GM12865 (cell line): Measurements from ENCODE around the gene C20orf204.

Source experiments
- DNase-seq: peaks from one replicate; pipeline ENCODE4 v3.0.0; 2010; ENCODE audit warnings: low read depth
- H3K4me3 ChIP-seq: 2 replicates; pipeline ENCODE4 v1.5.1; 2011; ENCODE audit warnings: mild to moderate bottlenecking, low read depth, low read length, control low read depth
- TF ChIP-seq, protein P1 (sequence below): IDR thresholded peaks from 2 replicates; pipeline ENCODE4 v1.5.1; 2011; ENCODE audit warnings: low read length, control low read depth, low read depth, inconsistent platforms; ENCODE audit not compliant: insufficient read depth; ENCODE audit errors: missing control alignments

Gene C20orf204

DNA sequence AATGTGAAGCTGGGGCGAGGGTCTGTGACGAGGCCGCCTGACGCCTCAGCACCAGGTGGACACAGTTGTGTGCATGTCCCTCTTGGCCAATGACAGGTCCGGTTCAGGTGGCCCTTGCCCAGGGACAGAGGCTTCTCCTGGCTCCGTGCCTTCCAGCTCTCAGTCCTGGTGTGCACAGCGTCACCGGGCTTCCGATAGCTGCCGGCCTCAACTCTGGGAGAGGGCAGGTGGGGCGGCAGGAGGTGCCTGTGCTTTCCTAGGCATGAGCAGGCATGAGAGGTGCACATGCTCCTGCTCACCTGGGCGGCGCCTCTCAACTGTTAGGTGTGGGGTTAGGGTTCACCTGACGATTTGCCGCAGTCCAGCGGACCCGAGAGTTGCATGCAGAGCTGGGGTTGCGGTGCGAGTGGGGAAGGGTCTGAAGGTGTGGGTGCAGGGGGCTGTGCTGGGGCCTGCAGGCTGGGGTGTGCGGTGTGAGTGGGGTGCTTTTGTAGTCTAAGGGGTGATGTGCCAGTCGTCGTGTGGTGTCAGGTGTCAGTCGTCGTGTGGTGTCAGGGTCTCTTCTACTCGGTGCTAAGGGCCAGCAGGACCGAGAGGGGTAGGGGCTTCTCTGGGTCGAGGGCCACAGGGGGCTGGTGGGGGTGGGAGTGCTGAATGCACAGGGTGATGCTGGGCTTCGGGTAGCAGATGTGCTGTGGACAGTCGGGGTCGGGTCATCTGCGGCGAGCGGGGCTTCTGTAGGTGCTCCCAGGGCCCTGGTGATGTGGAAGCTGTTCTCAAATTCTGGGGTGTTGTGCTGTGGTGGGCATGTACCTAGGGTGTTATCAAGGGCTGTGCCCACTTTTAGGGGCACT is 17.2 kb downstream of the C20orf204 start:
- TF ChIP-seq, protein P1, sequence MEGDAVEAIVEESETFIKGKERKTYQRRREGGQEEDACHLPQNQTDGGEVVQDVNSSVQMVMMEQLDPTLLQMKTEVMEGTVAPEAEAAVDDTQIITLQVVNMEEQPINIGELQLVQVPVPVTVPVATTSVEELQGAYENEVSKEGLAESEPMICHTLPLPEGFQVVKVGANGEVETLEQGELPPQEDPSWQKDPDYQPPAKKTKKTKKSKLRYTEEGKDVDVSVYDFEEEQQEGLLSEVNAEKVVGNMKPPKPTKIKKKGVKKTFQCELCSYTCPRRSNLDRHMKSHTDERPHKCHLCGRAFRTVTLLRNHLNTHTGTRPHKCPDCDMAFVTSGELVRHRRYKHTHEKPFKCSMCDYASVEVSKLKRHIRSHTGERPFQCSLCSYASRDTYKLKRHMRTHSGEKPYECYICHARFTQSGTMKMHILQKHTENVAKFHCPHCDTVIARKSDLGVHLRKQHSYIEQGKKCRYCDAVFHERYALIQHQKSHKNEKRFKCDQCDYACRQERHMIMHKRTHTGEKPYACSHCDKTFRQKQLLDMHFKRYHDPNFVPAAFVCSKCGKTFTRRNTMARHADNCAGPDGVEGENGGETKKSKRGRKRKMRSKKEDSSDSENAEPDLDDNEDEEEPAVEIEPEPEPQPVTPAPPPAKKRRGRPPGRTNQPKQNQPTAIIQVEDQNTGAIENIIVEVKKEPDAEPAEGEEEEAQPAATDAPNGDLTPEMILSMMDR, result no peak
- DNase-seq, result no peak
- no peak overlapping the region for H3K4me3 ChIP-seq

DNA sequence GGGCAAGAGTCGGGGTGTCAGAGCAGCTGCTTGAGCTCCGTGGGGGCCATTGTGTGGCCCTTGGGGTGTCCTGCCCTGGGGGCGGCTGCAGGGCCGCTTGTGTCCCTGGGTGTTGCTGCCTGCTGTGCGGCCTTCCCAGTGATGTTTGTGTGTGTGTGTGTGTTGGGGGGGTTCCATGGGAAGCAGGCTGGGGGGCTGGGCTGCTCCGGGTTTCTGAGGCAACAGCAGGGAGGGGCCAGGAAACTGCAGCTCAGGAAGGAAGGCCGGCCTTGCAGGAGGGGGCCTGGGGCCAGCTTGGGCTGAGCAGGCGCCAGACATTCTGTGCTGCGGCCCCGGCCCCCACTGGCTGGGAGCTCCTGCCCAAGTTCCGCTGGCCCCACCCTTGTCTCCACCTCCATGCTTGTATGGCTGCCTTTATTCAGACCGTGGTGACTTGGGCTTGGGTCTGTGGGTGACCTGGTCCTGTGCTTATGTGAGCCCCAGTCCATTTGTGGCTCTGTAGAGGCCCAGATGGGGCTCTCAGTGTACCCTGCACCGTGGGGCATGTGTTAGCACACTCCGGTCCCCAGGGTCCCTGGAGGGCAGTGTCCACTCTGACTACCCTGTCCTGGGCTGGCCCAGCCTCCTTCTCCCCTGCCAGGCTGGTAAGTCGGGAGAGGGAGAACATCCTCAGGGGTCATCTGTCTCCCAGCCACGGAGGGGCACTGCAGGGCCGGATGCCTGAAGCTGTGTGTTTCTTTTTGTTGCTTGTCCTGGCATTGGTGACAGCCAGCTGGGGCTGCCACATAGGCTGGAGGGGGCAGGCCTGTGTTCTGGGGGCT is 18.1 kb downstream of the C20orf204 start:
- H3K4me3 ChIP-seq, result no peak overlapping the region
- TF ChIP-seq, protein P1, result peak; percentile 21
- DNase-seq, result no peak

DNA sequence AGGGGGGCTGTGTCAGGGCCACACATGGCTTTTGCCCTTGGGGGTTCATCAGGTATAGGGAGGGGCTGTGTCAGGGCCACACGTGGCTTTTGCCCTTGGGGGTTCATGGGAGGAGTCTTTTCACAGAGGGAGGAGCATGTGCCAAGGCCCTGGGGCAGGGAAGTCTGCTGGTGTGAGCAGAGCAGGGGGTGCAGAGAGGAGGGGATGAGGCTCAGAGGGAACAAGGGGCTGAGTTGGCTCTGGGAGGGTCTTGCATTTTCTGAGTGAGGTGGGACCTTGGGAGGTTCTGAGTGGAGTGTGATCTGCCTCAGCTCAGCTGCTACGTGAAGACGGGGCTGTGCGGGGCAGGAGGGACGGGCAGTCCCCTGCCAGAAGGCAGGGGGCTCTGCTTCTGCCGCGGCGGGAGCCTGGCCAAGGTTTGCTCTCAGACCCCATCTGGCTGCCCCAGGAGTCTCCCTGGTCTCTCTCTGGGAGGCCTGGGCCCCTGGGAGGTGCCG is 19.5 kb downstream of the C20orf204 start:
- H3K4me3 ChIP-seq, result no peak overlapping the region
- TF ChIP-seq, protein P1, result no peak
- DNase-seq, result no peak

DNA sequence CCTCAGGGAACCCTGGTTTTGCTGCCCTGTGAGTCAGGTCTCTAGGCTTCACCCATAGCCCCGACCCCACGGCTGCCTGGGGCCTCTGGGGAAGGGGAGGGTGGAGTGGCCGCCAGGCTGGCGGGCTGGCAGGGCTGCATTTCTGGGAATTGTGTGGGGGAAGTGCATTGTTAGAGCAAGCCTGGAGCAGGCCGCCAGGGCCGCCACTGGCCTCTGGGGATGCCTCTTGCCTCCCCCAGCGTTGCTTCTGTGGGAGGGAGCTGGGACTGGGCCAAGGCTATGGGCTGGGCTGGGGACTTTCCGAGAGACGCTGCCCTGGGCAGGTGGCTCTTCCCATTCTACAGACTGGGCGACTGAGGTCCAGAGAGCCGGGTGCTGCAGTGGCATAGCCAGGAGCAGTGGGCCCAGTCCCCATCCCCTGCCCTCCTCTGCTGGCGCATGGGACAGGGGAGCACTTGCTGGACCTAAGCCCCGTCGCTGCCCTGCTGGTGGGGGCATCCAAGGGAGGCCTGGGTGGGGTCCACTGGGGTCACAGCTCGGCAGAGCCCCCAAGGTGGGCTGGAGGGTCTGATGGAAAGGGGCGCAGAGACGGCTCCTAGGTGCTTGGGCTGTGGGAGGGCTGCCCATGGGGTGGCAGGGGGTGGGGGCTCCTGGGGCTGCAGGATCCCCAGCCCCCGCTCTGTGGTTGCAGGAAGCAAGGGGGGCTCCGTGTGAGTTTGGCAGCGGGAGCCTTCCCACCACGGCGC is 20.1 kb downstream of the C20orf204 start:
- peak; percentile 40 for DNase-seq
- H3K4me3 ChIP-seq, result no peak overlapping the region
- TF ChIP-seq, protein P1, result no peak

DNA sequence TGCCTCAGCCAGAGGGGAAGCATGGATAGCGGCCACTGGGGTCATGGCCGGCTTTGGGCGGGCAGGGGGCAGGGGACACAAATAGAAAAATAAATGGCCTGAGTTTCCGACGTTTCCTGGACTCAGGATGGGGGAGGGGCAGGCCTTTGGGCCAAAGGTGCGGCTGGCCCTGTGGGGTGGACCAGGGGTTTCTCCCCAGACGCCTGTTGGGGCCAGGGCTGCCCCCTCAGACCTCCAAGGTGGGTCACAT is 20.6 kb downstream of the C20orf204 start:
- TF ChIP-seq, protein P1, result no peak
- DNase-seq, result no peak
- H3K4me3 ChIP-seq, result no peak overlapping the region

DNA sequence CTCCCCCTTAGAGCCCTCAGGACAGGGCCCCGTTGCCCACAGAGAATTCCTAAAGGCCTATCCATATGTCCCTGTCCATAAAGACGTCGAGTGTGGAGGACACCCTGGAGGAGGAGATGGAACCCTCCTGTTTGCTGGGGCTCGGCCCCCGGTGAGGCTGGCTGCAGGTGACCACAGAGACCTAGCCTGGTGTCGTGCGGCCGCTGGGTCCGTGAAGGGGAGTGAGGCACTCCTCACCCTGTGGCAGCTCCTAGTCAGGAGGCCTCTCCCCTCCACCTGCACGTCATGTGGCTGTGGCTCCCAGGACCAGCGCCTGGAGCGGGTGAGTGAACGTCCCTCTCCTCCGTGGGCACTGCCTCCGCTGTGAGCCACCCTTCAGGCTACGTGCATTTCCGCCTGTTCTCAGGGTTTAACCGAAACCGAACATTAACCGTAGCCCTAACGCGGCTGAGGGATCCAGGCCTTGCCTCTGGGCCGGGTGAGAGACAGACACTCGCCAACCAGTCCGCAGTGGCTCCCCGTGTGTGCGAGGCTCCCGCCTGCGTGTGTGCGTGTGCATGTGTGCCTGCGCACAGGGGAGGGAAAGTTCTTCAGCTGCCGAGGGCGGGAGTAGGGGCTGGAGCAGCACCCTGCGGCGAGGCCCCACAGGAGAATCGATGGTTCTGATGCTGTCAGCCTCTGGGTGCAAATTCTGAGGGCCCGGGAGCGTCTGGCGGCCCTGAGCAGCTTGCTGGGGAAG is 21.1 kb downstream of the C20orf204 start:
- DNase-seq, result no peak
- no peak overlapping the region for H3K4me3 ChIP-seq
- TF ChIP-seq, protein P1, result no peak
